Prostate gland (tissue), 2 donors: ENCODE data around the gene RPA1.

Experiments used
- CTCF ChIP-seq, 4 experiments: fragments of 200-600 bp in 2 of 4; fragments of 450-650 bp in 2 of 4; sonication (generic) in 2 of 4; IDR thresholded peaks; 1 replicate in 3 of 4; 2 replicates in 1 of 4; pipeline ENCODE4 v1.5.1; 2016 to 2019; ENCODE audit warnings: antibody characterized with exemption in 4 of 4, mild to moderate bottlenecking in 2 of 4, moderate library complexity in 2 of 4
- POLR2A ChIP-seq: fragments of 450-650 bp; IDR thresholded peaks from one replicate; pipeline ENCODE4 v1.6.1; 2016; ENCODE audit warnings: antibody characterized with exemption, mild to moderate bottlenecking
- POLR2AphosphoS5 ChIP-seq: sonication (generic); formaldehyde crosslinking; IDR thresholded peaks from one replicate; pipeline ENCODE4 v1.6.1; 2017; ENCODE audit warnings: antibody characterized with exemption

GRCh38 chr17:1916963-1917715, 87.3 kb downstream of the RPA1 start:
- no peak for TF ChIP-seq CTCF (IDR thresholded peaks at IDR 0.05)
- no peak for TF ChIP-seq POLR2A
- no peak for TF ChIP-seq POLR2AphosphoS5
